ENCODE data around the gene WDFY4. TPM values are rescaled to one million over a fixed set of nuclear protein-coding genes. Genes with fewer than 3 reads are reported as not detected.

Gene WDFY4
- total RNA-seq, 1 experiment from 2014 or later: 0.23 TPM

DNA sequence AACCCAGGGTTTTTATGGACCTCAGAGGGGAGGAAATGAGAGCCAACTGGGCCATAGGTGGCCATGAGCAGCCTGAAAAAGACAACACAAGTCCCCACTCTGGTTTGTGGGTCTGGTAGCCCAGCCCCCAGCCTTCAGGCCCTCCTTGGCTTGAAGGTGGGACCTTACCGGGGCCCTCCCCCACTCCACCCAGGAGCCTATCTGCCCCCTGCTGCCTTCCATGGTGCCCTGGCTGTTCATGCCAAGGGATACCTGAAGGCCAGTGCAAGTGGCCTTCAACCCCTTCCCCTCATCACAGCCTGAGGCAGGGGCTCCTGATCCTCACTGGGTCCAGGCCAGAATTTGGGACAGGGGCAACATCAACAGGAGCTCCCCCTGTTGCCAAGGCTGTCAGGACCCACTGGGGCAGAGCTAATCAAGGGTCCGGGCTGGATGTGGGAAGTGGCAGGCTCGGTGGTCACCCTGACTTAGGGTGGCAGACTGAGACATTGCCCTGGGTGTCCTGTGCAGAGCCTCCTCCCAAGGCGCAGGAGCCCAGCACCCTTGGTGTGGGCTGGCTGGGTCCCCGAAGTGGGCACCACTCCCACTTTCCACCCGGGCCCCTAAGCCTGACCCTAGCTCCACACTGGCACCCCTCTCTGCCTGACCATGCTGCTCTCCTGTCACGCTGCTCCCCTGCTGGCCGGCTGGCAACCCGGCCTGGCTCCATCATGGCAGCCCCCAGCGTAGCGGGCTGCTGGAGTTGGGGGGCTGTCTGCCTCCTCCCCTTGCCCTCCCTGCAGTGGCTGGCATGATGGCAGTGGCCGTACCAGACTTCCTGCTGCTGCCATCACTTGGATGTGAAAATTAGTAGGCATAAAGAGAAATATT is 6.4 kb downstream of the WDFY4 start:
- Histone ChIP-seq H3K27ac (ENCODE audit: low read length) (no peak overlapping the region), H3K36me3 (ENCODE audit: control insufficient read depth, insufficient read depth, low read length) (no peaks in the 10 kb centered on the region), H3K4me1 (ENCODE audit: control insufficient read depth, insufficient read depth, low read length) (no peaks in the 10 kb centered on the region), H3K4me3 (ENCODE audit: low read depth in 2 of 2, low read length in 2 of 2) (no peak overlapping the region), H3K9me3 (ENCODE audit: control insufficient read depth, insufficient read depth, low read depth, low read length) (no peaks in the 10 kb centered on the region), H3K27me3 (ENCODE audit: control insufficient read depth, insufficient read depth, low read length) (peaks cover 2% of the 10 kb centered on the region; the same call in 1 of the 2 replicates)
- ATAC-seq: no peak
- in situ Hi-C loops (cut with HindIII; ENCODE audit: low pct_unique_long_range_greater_than_20kb, low sequenced_read_pairs): no loop called here
- no peak for DNase-seq (ENCODE audit: low read depth, low spot score)
- ChIA-PET POLR2A (no interaction called here), CTCF (no interaction called here)
- TF ChIP-seq, protein P1, sequence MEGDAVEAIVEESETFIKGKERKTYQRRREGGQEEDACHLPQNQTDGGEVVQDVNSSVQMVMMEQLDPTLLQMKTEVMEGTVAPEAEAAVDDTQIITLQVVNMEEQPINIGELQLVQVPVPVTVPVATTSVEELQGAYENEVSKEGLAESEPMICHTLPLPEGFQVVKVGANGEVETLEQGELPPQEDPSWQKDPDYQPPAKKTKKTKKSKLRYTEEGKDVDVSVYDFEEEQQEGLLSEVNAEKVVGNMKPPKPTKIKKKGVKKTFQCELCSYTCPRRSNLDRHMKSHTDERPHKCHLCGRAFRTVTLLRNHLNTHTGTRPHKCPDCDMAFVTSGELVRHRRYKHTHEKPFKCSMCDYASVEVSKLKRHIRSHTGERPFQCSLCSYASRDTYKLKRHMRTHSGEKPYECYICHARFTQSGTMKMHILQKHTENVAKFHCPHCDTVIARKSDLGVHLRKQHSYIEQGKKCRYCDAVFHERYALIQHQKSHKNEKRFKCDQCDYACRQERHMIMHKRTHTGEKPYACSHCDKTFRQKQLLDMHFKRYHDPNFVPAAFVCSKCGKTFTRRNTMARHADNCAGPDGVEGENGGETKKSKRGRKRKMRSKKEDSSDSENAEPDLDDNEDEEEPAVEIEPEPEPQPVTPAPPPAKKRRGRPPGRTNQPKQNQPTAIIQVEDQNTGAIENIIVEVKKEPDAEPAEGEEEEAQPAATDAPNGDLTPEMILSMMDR (IDR thresholded peaks at IDR 0.05): no peak
- intact Hi-C loops (cut with micrococcal nuclease; ENCODE audit: unreplicated experiment): no loop called here
- no TSS peak for BruUV-seq (replicated peaks)

DNA sequence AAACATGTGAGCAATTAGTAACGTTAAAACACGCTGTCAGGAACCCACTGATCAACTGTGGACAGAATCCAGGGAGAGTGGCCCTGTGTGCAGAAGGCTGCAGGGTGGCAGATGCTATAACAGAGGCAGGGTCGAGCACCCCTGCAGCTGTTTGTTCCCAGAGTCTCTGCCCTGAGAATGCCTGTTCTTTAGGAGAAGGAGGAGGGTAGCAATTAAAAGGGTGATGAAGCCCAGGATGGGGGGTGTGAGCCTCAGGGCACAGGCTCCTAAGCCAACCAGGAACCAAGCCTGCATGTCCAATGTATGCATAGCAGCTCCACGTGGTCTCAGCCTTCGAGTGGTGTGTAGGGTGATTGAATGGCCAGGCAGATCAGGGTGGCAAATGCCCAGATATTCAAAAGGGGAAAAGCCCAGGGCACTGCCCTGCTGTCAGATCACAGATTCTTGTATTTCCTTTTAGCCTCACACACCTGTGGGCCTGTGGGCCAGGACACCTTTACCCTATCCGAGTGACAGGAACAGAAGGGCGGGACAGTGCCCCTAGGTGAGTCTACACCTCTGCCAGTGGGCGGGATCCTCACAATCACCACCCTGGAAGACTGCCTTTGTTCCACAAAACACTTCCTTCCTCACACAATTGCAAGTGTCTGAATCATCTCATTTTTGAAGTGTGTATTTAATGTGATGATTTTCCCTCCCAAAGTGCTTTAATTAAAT is 7.3 kb downstream of the WDFY4 start:
- ATAC-seq: no peak
- TF ChIP-seq POLR2AphosphoS5 (IDR thresholded peaks at IDR 0.05; ENCODE audit: low read depth, low read length) (no peak), TCF7L2 (IDR thresholded peaks at IDR 0.05; ENCODE audit: low read depth, low read length) (no peak), SIN3A (IDR thresholded peaks at IDR 0.05; ENCODE audit: borderline replicate concordance, insufficient read depth, low read depth, low read length) (no peak)
- TF ChIP-seq, protein P2, sequence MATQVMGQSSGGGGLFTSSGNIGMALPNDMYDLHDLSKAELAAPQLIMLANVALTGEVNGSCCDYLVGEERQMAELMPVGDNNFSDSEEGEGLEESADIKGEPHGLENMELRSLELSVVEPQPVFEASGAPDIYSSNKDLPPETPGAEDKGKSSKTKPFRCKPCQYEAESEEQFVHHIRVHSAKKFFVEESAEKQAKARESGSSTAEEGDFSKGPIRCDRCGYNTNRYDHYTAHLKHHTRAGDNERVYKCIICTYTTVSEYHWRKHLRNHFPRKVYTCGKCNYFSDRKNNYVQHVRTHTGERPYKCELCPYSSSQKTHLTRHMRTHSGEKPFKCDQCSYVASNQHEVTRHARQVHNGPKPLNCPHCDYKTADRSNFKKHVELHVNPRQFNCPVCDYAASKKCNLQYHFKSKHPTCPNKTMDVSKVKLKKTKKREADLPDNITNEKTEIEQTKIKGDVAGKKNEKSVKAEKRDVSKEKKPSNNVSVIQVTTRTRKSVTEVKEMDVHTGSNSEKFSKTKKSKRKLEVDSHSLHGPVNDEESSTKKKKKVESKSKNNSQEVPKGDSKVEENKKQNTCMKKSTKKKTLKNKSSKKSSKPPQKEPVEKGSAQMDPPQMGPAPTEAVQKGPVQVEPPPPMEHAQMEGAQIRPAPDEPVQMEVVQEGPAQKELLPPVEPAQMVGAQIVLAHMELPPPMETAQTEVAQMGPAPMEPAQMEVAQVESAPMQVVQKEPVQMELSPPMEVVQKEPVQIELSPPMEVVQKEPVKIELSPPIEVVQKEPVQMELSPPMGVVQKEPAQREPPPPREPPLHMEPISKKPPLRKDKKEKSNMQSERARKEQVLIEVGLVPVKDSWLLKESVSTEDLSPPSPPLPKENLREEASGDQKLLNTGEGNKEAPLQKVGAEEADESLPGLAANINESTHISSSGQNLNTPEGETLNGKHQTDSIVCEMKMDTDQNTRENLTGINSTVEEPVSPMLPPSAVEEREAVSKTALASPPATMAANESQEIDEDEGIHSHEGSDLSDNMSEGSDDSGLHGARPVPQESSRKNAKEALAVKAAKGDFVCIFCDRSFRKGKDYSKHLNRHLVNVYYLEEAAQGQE (IDR thresholded peaks at IDR 0.05; ENCODE audit: insufficient read depth in 1 of 2, low read depth in 2 of 2, low read length in 1 of 2): no peak
- TF ChIP-seq, protein P1 (IDR thresholded peaks at IDR 0.05): no peak
- intact Hi-C loops (cut with micrococcal nuclease; ENCODE audit: unreplicated experiment) (no loop called here), in situ Hi-C loops (cut with HindIII; ENCODE audit: low pct_unique_long_range_greater_than_20kb, low sequenced_read_pairs) (no loop called here)
- H3K36me3 ChIP-seq (ENCODE audit: control insufficient read depth, insufficient read depth, low read length): no peaks in the 10 kb centered on the region
- ChIA-PET CTCF (no interaction called here), POLR2A (no interaction called here)
- H3K27ac ChIP-seq (ENCODE audit: low read length): no peak overlapping the region
- H3K4me3 ChIP-seq (ENCODE audit: low read depth in 2 of 2, low read length in 2 of 2): no peak overlapping the region
- H3K27me3 ChIP-seq (ENCODE audit: control insufficient read depth, insufficient read depth, low read length): peaks cover 2% of the 10 kb centered on the region; the same call in 1 of the 2 replicates
- no peaks in the 10 kb centered on the region for H3K9me3 ChIP-seq (ENCODE audit: control insufficient read depth, insufficient read depth, low read depth, low read length)
- DNase-seq (ENCODE audit: low read depth, low spot score): no peak
- no TSS peak for BruUV-seq (replicated peaks)
- no peaks in the 10 kb centered on the region for H3K4me1 ChIP-seq (ENCODE audit: control insufficient read depth, insufficient read depth, low read length)
